ES-I3 (cell line): ENCODE results near the gene TTYH1.
A peak's percentile ranks its signal among the peaks of the same experiment; 100 is the strongest.

Experiments
- H3K36me3 ChIP-seq: 2 replicates; pipeline ENCODE4 v1.6.1; 2013; ENCODE audit warnings: mild to moderate bottlenecking, low read length, control low read depth, moderate library complexity; ENCODE audit not compliant: insufficient read depth
- H3K4me1 ChIP-seq: 2 replicates; pipeline ENCODE4 v1.6.1; 2013; ENCODE audit warnings: mild to moderate bottlenecking, control low read depth, low read length; ENCODE audit not compliant: insufficient read depth
- H3K9ac ChIP-seq: 2 replicates; pipeline ENCODE4 v1.6.1; 2013; ENCODE audit warnings: low read depth, mild to moderate bottlenecking, low read length, moderate library complexity
- H3K9me3 ChIP-seq: 2 replicates; pipeline ENCODE4 v1.6.1; 2013; ENCODE audit warnings: mild to moderate bottlenecking, low read length, moderate library complexity; ENCODE audit not compliant: control insufficient read depth, insufficient read depth

The TTYH1 gene

DNA sequence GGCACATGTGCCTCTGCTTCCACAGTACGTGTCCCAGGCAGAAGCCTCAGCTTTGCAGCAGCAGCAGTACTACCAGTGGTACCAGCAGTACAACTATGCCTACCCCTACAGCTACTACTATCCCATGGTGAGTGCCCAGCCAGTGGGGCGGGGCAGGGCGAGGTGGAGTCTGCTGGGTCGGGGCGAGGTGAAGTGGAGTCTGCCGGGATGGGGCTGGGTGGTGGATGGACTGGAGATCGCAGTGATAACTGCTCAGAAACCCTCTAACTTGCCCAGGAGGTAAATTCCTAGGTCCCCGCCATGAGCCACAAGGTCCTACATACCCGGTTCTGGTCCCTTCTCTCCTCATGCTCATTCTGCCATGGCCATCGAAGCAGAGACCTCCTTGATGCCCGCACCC lies 37.4 kb downstream of the TTYH1 start:
- H3K4me1 ChIP-seq = peaks cover 5% of the 10 kb centered on the region; the same call in 1 of the 2 replicates
- H3K9ac ChIP-seq = no peak overlapping the region
- peaks cover 25% of the 10 kb centered on the region for H3K36me3 ChIP-seq
- H3K9me3 ChIP-seq = no peaks in the 10 kb centered on the region

GRCh38 chr19:54453921-54454780 lies 38.9 kb downstream of the TTYH1 start:
- H3K9ac ChIP-seq = no peak overlapping the region

DNA sequence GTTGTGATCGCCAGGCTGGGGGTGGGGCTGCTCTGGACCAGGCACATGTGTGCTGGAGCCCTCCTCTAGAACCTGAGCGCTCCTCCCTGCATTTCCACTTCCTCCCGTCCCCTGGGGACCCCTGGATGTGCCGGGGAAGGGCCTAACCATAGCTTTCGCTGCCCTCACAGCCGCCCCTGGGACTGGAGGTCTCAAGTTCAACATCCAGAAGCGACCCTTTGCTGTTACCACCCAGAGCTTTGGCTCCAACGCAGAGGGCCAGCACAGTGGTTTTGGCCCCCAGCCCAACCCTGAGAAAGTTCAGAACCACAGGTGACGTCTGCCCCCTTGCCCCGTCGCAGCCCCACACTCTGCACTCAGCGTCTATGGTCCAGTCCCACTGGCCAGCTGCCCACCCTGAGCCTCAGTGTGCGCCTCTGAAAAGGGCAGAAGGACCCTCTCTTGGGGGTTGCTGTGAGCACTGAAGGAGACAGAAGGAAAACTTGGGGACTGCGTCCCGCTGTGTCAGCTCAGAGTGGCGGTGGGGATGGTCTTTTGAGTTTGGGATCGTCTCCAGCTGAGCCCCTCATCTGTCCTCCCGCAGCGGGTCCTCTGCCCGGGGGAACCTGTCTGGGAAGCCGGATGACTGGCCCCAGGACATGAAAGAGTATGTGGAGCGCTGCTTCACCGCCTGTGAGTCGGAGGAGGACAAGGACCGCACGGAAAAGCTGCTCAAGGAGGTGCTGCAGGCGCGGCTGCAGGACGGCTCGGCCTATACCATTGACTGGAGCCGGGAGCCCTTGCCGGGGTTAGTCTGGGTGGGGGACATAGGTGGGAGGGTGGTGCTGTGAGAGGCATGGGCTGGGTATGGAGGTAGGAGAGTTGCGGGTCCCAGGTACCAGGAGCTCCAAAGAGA lies 39.8 kb downstream of the TTYH1 start:
- Histone ChIP-seq H3K4me1 (peaks cover 5% of the 10 kb centered on the region; the same call in 1 of the 2 replicates), H3K9ac (no peak overlapping the region), H3K36me3 (peaks cover 25% of the 10 kb centered on the region), H3K9me3 (no peaks in the 10 kb centered on the region)

More at GRCh38 chr19:54453921-54454780, 38.9 kb downstream of the TTYH1 start:
- Histone ChIP-seq H3K4me1 (peaks cover 5% of the 10 kb centered on the region; the same call in 1 of the 2 replicates), H3K36me3 (peaks cover 25% of the 10 kb centered on the region), H3K9me3 (no peaks in the 10 kb centered on the region)

DNA sequence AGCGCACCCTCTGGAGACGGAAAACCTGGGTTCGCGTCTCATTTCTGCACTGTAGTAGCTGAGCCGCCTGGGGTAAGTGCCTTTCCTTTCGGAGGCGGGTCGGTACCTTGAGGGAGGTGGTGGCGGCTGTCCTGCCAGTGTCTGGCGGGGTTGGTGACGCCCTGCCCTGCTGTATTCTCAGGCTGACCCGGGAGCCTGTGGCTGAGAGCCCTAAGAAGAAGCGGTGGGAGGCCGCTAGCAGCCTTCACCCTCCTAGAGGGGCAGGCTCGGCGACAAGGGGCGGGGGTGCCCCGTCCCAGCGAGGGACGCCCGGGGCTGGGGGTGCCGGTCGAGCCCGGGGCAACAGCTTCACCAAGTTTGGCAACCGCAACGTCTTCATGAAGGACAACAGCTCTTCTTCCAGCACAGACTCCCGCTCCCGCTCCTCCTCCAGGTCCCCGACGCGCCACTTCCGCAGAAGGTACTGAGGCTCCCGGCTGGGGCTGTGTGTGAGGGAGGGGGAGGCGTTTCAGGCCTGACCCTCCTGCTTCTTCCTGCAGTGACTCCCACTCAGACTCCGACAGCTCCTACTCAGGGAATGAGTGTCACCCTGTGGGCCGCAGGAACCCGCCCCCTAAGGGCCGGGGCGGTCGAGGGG lies 40.6 kb downstream of the TTYH1 start:
- Histone ChIP-seq H3K4me1 (no peaks in the 10 kb centered on the region), H3K9me3 (no peaks in the 10 kb centered on the region), H3K9ac (no peak overlapping the region), H3K36me3 (peaks cover 25% of the 10 kb centered on the region)

GRCh38 chr19:54456423-54457373 lies 41.4 kb downstream of the TTYH1 start:
- H3K9me3 ChIP-seq = no peaks in the 10 kb centered on the region
- no peaks in the 10 kb centered on the region; the same call in 1 of the 2 replicates for H3K4me1 ChIP-seq
- no peak overlapping the region for H3K9ac ChIP-seq
- peaks cover 25% of the 10 kb centered on the region for H3K36me3 ChIP-seq

- Histone ChIP-seq H3K4me1 (peaks cover 7% of the 10 kb centered on the region; the same call in 1 of the 2 replicates), H3K9ac (no peak overlapping the region), H3K36me3 (peaks cover 16% of the 10 kb centered on the region), H3K9me3 (no peaks in the 10 kb centered on the region)
These were observed 42.7 kb downstream of the TTYH1 start for GRCh38 chr19:54457773-54458647.

DNA sequence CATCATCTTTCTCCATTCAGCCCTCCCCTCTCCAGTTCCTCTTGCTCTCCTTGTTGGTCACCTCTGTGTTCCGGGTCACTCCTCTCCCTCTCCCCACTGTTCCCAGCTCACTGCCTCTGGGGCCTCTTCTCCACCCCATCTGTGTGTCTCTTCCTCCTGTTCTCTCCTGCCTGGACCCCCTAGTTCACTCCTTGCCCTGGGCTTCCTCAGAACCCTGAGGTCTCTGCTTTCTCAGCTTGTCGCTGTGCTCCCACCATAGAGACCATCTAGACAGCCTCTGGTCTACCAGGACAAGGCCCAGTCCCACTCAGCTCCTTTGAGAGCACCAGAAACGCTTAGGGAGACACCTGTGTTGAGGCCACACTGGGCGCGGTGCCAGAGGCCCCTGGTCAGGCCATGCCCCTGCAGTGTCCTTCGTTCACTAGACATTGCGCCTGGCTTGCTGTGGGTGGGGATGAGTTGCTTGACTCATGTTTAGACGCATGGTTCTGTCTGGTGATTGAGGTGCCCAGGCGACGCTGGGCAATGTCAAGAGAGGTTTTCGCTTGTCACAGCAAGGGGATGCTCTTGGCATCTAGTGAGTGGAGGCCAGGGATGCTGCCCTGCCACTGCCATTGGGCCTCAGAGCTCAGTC lies 43.5 kb downstream of the TTYH1 start:
- peaks cover 7% of the 10 kb centered on the region; the same call in 1 of the 2 replicates for H3K4me1 ChIP-seq
- H3K9me3 ChIP-seq = no peaks in the 10 kb centered on the region
- peaks cover 14% of the 10 kb centered on the region for H3K36me3 ChIP-seq
- H3K9ac ChIP-seq = no peak overlapping the region

GRCh38 chr19:54459282-54460229 lies 44.3 kb downstream of the TTYH1 start:
- H3K36me3 ChIP-seq = peaks cover 13% of the 10 kb centered on the region
- no peak overlapping the region for H3K9ac ChIP-seq
- H3K4me1 ChIP-seq = peaks cover 7% of the 10 kb centered on the region; the same call in 1 of the 2 replicates
- no peaks in the 10 kb centered on the region for H3K9me3 ChIP-seq

DNA sequence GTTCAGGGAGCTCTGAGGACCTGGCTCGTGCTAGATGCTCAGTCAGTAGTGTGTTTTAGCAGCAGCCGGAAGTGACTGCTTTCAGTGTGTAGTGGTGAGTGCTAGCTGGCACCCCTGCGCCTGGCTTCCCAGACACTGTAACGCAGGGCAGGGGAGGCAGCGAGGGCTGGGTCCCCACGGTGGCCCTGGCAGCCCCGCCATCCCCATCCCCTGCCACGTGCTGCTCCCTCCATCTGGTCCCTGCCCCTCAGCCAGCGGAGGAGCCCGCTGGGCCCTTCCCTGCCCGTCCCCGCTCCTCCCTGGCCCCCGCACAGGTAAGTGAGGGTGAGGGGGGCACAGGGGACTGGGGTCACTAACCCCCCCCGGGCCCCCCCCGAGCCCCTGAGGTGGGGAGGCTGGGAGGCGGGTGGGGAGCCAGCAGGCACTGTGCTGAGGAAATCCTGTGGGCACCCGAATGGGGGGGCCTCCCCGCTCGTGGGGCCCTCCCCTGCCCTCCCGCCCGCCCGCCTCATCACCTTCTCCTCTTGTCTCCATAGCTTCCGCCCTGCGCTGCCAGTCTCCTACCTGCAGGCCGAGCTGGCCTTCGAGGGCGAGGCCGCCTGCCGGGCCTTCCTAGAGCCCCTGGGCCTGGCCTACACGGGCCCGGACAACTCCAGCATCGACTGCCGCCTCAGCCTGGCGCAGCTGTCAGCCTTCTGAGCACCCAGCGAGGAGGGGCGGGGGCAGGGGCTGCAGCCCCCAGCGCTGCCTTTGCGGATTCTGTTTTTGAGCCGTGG lies 45.2 kb downstream of the TTYH1 start:
- peaks cover 7% of the 10 kb centered on the region; the same call in 1 of the 2 replicates for H3K4me1 ChIP-seq
- H3K9ac ChIP-seq = no peak overlapping the region
- H3K9me3 ChIP-seq = no peaks in the 10 kb centered on the region
- peaks cover 6% of the 10 kb centered on the region for H3K36me3 ChIP-seq

DNA sequence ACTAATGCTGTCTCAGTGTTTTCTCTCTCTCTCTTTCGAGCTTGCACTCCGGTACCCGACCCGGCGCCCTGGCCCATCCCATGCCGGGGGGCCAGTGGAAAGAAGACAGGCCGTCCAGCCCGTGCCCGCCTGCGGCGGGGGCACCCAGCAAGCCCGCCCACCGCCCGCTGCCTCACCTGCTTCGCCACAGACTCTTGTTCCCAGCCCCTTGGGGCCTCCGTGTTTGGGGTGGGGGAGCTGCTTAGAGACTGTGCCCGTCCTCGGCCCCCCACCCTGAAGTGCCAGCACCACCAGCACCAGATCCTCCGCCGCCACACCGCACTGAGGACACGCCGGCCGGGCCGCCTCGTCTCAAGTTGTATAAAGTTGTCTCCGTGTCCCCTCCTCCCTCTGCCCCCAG lies 45.9 kb downstream of the TTYH1 start:
- Histone ChIP-seq H3K9me3 (no peaks in the 10 kb centered on the region), H3K36me3 (peaks cover 6% of the 10 kb centered on the region), H3K4me1 (peaks cover 7% of the 10 kb centered on the region; the same call in 1 of the 2 replicates), H3K9ac (no peak overlapping the region)

- Histone ChIP-seq H3K9ac (0 out of 2 replicates have a peak overlapping the region, but pooled peaks have one; percentile 98), H3K9me3 (no peaks in the 10 kb centered on the region), H3K4me1 (peaks cover 7% of the 10 kb centered on the region; the same call in 1 of the 2 replicates), H3K36me3 (peaks cover 6% of the 10 kb centered on the region)
These were observed 46.3 kb downstream of the TTYH1 start for GRCh38 chr19:54461613-54462012.
